NCI-H526 (cell line): ENCODE measurements around the gene ZNF343.
"Not testable (repeated sequence)": the region's sequence is repeated elsewhere in the genome, so short reads cannot be mapped to it uniquely, and the experiment has no call there.

ENCODE experiments used
- DNase-seq, 2 experiments: peaks; one replicate each; lab custom pipeline; 2025; lab: John Stamatoyannopoulos, UW

ZNF343 gene

DNA sequence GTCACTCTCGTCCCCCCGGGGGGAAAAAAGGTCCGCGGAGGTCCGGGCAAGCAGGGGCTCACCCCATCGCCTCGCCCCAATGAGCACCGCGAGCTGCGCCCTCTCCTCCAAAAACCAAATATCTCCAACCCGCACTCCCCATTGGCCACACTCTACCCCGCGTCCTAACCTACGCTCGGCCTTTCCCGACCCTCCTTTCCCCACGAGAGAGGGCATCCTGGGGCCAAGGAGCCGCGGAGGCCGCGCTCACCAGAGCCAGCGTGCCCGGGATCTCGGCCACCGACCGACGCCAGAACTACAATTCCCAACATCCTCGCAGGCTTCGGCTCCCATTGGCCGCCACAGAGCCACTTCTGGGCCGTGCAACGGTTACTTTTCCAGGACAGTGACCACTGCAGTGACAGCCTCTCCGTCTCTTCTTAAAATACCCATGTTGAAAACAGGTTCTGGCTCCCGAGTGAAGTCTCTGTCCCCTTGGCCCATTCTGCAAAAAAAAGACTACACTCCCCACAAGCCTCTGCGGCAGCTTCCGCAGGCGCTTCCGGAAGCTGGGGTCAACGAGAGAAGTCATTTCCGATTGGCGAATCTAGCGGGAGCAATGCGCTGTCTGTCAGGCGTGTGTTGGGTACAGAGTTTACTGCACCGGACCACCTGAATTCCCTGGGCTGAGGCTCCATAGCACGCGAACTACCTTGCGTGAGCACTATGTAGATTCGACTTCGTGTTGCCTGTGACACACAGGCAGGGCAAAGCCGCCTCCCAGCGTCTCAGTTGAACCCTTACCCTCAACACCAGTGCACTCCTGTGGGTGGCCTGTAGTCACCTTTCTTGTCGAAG, at the start of gene ZNF343:
ZNF343 (minus strand) TSS at position 285 of the 837 bp plus-strand sequence. CDS start 15,020 bp downstream, outside the sequence.
- peak; percentile 85 to 94 for DNase-seq

DNA sequence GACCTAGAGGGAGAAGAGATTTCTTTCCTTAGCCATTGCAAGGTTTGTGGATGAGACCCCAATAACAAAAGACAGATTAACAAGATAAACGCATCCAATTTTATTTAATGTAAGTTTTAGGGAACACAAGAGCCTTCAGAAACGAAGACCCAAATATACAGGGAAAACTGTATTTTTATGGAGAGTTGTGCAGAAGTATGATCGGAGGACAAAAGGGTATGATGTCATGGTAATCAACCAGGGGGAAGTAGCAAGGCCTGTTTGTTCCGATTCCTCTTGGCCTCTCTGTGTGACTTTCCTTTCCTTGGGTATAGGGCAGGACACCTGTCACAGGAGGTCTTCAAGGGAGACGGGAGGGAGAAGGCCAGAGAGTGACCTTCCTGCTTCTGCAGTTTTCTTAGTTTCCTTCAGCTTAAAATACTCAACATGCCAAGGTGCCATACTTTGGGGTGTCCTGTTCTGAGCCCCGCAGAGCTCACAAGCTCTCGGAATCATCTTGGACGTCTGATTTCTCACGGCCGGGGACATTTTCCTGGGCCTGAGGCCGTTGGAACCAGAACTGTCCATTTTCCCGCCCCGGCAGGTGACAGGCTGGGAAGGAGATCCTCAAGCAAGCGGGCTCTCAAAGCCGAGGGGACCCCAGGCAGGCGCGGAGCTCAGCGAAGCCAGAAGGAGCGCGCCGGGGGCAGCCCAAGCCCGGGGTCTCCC, 49.3 kb upstream of the ZNF343 start:
- no peak for DNase-seq

DNA sequence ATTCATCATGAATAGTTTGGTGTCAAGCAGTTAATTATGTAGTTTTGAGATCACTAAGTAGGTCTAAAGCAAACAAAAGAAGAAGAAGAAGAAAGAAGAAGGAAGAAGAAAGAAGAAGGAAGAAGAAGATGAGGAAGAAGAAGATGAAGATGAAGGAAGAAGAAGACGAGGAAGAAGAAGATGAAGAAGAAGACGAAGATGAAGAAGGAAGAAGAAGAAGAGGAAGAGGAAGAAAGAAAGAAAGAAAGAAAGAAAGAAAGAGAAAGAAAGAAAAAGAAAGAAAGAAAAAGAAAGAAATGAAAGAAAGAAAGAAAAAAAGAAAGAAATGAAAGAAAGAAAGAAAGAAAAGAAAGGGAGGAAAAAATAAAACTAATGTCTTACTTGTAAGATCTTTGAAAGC, 36.9 kb upstream of the ZNF343 start:
- no peak for DNase-seq

DNA sequence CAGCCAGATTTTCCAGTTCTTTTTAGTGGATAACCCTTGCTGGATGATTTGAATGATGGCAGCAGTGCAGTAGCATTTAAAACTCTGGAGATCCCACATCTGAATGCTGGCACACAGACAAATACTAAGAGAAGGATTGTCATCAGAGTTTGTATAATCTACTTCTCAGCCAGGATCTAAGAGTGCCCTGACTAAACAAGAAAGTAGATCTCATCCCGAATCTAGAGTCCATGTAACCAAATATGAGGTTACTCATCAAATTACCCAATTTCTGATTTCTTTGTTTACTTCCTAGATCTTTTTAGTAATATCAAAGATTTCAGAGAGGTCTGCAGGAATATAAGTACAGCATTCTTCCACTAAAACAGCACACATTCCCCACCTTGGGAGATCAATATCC, 35.5 kb upstream of the ZNF343 start:
- no peak for DNase-seq

DNA sequence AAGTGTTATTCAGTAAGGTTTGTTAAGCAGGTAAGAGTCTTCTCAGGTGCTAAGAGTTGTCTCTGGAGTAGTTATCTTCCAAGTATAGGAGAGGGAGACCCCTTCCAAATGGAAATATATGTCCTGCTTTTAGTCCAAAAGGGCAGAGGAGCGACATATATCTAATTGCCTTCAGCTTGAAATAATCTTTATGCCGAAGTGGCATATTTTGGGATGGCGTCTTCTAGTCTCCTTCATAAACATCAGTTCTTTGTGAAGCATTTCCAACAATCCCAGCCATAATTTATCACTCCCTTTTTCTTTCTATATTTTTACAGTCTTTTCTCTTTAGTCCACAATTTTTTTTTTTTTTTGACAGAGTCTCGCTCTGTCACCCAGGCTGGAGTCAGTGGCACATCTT, 33.6 kb upstream of the ZNF343 start:
- DNase-seq = no peak

DNA sequence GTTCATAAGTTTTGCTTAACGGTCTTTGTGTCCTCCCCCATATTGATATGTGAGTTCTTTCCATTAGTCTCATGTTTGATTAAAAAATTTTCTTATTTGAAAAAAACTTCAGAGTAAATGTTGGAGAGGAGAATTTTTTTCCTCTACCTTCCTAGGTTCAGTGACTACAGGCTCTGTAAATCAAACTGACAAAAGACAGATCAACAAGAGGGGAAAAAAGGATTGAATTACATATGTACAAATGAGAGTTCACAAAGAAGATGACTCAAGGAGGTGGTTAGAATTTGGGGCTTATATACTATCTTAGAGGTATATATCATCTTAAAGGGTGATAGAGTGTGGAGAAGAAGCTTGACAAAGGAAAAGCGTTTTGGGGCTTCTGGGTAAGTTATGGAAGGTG, 33.2 kb upstream of the ZNF343 start:
- no peak for DNase-seq

DNA sequence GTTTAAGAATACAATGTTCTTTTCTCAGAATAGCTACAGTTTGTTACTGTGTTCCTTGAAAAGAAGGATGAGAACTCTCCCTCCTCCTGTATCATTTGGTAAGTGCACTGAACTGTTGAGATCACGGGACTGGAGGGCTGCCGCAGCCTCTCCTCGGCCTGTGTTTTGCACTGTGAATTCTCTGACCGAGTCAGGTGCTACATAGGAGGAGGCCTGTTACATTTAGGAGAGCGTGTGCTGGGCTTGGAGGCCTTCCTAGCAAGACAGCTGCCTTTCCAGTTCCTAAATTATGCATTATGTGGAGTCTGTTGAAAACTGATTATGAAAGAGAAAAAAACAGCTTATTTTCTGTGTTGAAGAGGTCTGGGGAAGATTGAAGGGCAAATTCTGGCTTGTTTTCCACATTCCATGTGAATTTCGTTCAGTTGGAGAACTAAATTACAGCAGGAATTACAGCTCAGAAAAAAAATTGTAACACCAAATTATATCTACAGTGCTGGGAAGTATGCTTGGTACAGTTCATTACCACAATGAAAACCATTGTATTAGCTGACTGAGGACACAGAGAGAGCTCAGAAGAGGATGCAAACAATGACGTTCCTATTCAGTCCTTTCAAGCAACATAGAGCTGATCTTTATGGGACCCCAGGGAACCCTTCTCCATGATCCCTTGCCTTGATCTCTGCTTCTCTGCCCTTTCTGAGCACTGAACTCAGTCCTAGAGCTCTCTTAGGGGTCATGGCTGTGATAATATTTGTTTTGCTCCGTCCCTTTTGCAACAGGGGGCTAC, 30.4 kb upstream of the ZNF343 start:
- DNase-seq = peak; percentile 77 to 78

DNA sequence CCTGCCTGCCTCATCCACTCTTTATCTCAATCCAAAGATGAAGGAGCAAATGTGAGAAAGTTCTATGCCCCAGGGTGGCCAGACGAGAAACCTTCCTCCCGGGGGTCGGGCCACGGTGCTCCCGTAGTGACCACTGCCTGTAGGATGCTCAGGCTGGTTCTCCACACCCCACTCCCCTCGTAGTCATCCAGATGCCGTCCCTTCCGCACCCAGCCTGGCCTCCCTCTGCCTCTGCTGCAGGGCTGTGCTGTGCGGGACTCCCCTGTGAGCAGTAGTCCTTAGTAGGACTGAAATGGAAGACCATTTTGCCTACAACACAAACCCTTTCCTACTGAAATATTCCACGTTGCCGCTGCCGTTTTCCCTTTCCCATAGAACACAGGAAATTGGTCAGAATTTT, 29.6 kb upstream of the ZNF343 start:
- DNase-seq = no peak

DNA sequence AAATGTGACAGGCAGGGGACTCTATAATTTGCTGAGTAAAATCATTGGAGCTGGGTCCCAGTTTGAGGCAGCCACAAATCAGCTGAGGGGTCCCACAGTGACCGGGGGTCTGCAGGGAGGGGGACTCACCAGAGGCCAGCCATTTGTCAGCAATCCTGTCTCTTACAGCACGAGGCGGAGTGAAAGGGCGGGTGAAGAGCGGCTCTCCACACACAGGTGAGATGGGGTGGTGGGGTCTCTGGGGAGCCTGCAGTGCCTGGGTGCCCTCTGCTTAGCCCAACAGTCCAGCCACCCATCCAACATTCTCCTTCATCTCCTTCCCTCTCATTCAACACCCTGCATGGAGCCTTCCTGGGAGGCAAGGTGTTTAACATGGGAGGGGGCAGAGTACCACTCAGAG, 28.4 kb upstream of the ZNF343 start:
- no peak for DNase-seq

DNA sequence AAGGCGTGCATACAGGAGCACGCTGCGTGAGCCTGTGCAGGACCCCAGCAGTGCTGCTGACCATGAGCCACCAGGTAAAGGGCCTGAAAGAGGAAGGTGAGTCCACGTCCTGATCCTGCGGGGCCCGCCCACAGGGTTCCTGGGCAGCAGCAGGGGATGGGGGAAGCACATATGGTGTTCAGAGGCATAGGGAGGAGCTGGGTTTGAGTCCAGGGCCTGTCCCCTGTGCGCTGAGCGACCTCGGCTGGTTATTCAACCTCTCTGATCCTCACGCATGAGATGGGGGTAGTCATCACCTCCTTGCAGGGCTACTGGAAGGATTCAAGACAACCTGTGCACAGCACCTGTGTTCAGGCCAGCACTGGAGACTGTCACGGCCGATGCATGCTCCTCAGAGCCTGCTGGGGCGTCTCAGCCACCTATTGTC, 27.9 kb upstream of the ZNF343 start, which contains the start of gene TMC2:
TMC2 (plus strand) TSS at position 14 of the 427 bp plus-strand sequence; CDS start at position 63, 49 bp downstream.
- DNase-seq = no peak

DNA sequence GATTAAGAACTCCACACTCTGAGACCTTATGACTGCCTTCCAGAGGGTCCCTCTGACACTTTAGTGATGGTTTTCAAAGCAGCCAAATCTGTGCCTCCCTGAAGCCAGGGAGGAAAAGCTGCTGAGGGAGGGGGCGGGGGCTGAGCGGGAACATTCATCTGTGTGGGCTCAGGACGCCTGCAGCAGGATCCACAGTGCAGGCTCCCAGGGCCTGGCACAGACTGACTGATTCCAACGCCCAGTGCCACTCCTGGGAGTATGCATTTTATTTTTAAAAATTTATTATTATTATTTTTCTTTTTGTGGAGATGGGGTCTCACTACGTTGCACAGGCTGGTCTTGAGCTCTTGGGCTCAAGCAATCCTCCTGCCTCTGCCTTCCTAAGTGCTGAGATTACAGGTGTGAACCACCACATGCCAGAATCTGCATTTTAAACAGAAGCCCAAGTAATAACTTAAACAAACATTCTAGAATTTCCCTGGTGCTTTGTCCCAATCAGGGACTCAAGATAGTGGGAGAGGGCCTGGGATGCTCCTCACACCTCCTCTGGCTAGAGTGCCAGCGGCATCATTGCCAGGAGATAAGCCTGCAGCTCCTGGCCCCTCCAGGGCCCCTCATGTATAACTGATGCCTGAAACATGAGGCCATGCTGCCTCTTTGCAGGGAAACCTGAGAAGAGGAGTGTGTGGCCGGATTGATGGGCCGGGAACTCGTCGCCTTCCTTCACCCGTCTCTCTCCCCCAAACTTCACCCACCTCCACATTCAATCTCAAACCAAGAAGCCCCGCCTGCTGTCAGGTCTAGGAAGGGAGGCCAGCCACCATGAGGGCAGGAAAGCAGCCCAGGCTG, 27.2 kb upstream of the ZNF343 start:
- DNase-seq = peak in 1 of 2 experiments; percentile 24

DNA sequence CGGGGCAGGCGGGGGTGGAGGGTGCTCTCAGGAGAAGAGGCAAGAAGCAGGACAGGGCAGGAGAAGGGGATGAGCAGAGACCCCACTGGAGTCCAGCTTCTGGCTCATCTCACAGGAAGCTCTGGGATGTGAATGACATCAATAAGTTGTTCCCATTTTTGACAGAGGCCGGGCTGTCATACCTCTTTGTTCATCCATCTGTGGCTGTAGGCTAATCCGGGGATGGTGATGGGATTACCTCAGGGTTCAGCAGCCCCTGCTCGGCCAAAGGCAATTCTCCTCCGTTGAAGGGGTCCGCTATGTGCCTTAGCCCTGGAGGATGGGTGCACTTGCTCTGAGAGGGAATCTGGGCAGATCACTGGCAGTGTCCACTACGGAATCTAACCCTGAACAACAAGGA, 24.4 kb upstream of the ZNF343 start:
- DNase-seq = no peak

DNA sequence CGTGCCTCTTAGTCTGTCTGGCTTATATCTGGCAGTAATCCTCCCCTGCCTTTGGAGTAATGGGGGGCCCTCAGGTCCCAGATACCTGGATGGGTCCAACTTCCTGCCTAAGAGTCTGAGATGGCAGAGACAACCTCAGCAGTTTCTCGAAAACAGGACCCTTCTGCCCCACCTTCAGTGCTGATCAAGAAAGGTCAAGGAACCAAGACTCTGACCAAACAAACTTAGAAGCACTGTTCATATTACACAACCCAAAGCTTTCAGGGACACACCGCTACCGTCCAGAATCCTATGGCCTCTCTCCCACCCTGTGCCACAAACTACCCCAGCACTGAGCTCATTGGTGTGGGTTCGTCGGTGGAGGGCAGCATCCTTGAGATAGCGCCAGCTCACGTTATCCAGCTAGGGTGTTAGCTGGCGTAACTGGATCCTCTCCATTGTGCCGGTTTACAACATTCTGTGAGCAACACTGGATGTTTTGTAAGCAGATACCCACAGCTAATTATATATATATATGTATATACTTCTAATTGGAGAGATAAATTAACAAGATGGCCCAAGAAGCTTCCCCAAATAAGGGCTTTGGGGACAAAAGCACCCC, 20.1 kb upstream of the ZNF343 start:
- no peak for DNase-seq

DNA sequence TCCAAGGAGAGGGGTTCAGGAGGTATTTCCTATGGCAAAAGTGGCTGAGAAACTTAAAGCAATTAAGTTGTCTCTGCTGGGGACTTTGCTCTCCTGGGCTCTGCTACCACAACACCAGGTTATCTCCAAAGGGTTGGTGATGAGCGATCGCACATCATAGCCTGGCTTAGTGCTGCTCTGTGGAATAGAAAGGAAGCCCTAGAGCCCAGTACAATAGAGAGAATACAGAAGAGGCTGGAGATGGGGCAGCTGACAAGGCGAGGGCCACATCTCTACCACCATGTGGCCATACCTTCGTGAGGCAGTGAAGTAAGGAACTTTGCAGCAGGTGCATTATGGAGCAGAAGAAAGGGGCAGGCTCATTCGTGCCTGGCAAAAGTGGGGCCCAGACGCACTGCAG, 19.0 kb upstream of the ZNF343 start:
- no peak for DNase-seq

DNA sequence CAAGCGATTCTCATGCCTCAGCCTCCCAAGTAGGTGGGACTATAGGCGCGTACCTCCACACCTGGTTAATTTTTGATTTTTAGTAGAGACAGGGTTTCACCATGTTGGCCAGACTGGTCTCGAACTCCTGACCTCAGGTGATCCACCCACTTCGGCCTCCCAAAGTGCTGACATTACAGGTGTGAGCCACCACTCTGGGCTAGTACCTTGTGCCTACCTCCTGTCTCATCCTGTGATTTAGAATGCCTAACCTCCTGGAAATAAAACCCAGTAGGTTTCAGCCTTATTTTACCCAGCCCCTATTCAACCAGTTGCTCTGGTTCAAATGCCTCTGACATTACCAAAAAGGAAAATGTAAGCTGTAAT, 17.5 kb upstream of the ZNF343 start:
- not testable (repeated sequence) for DNase-seq

DNA sequence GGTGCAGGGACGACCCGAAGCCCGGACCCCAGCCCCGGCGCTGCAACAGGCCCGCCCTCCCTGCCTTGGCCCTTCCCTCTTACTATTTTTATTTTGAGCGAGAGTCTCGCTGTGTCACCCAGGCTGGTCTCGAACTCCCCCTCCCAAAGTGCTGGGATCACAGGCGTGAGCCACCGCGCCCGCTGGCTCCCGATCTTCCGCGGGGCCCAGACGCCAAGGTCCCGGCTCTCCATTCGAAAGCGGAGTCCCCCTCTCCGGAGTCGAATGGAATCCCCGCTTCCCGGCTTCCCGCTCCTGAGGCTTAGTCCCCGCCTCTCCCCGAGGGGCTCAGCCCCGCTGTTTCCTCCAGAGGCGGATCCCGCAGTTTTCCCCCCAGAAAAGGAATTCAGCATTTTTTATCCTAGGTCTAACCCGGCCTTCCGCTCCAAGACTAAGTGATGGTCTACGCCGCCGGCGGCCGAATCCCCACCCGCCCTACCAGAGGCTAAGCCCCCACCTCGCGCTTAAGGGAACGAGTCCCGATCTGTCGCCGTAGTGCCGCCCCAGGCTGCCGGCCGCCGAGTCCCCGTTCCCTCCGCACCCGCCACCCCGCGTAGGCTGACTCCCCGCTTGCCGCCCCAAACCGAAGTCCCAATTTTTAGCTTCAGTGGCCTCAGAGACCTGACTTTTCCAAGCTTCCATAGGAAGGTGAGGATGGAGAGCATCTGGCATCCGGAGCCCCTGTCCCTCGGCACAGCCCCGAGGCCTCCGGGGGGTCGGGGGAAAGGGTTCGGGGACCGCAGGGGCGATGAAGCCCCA, 16.2 kb upstream of the ZNF343 start:
- DNase-seq = peak; percentile 48 to 77

DNA sequence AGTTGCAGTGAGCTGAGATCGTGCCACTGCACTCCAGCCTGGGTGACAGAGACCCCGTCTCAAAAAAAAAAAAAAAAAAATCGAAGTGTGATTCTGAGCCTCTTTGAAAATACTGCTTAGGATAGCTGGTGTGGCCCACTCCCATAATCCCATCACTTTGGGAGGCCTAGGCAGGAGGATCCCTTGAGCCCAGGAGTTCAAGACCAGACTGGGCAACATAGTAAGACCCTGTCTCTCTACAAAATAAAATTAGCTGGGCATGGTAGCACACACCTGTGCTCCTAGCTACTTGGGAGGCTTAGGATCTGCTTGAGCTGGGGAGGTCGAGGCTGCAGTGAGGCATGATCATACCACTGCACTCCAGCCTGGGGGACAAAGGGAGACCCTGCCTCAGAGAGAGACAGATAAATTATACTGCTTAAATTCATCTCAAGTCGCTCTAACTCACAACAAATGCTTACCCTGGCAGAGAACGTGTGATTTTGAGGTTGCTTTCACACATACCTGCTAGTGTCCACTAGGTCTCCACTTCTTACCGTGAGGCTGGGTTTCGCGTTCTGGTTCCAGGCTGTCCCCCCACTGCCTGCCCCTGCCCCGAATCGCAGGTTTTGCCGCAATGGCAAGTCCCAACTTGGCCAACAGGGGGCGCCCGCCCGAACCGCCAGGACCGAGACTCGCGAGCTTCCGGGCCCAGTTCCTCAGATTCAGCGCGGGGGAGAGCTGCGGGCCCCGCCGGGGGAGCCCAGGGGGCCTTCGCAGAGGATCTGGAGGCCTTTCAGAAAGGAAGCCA, 15.4 kb upstream of the ZNF343 start:
- peak; percentile 58 to 91 for DNase-seq

DNA sequence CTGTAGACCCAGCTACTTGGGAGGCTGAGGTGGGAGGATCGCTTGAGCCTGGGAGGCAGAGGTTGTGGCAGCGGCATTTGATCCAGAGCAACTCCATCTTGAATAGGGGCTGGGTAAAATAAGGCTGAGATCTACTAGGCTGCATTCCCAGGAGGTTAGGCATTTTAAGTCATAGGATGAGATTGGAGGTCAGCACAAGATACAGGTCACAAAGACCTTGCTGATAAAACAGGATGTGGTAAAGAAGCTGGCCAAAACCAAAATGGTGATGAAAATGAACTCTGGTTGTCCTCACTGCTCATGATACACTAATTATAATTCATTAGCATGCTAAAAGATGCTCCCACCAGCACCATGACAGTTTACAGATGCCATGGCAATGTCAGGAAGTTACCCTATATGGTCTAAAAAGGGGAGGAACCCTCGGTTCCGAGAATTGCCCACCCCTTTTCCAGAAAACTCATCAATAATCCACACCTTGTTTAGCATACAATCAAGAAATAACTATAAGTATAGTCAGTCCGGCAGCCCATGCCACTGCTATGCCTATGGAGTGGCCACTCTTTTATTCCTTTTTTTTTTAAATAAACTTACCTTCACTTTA, 14.2 kb upstream of the ZNF343 start:
- not testable (repeated sequence) for DNase-seq
